Common myeloid progenitor, CD34-positive (primary cell): ENCODE measurements around the gene ELK4.
A peak's percentile ranks its signal among the peaks of the same experiment; 100 is the strongest.

ENCODE experiments used
- CTCF ChIA-PET: fragments of 350-600 bp; sonication (Branson Sonifier 250); formaldehyde crosslinking; loops from one replicate; lab custom pipeline; 2021; ENCODE audit warnings: antibody characterized with exemption; lab: Charles Lee
- POLR2A ChIA-PET: fragments of 350-600 bp; sonication (Branson Sonifier 250); formaldehyde crosslinking; loops from one replicate; lab custom pipeline; 2021; ENCODE audit warnings: antibody characterized with exemption; lab: Charles Lee
- DNase-seq, 3 donors: peaks; one replicate each; pipeline versions ENCODE4 v3.0.0 to v3.0.0-alpha.2; 2013
- H3K27ac ChIP-seq, 2 experiments: 1 replicate in 1 of 2; 2 replicates in 1 of 2; pipeline ENCODE4 v1.7.0; 2013; ENCODE audit warnings: inconsistent platforms in 2 of 2, low read length in 2 of 2, mild to moderate bottlenecking in 2 of 2, low read depth in 1 of 2, moderate library complexity in 1 of 2; ENCODE audit not compliant: severe bottlenecking in 2 of 2, insufficient read depth in 1 of 2, poor library complexity in 1 of 2
- H3K27me3 ChIP-seq, 5 experiments: replicated peaks in 2 of 5; 1 replicate in 3 of 5; 2 replicates in 2 of 5; pipeline versions ENCODE4 v1.6.1 to v1.7.0; 2013; ENCODE audit warnings: low read length in 4 of 5, mild to moderate bottlenecking in 2 of 5, moderate library complexity in 2 of 5, inconsistent platforms in 1 of 5; ENCODE audit not compliant: insufficient read depth in 5 of 5, control insufficient read depth in 4 of 5
- H3K36me3 ChIP-seq, 4 experiments: 1 replicate in 2 of 4; 2 replicates in 2 of 4; pipeline versions ENCODE4 v1.6.1 to v1.7.0; 2013; ENCODE audit warnings: low read length in 3 of 4, control low read depth in 1 of 4, mild to moderate bottlenecking in 1 of 4; ENCODE audit not compliant: control insufficient read depth in 4 of 4, insufficient read depth in 4 of 4
- H3K4me1 ChIP-seq, 4 experiments: 1 replicate in 3 of 4; 2 replicates in 1 of 4; pipeline versions ENCODE4 v1.6.1 to v1.7.1; 2013; ENCODE audit warnings: low read length in 3 of 4, mild to moderate bottlenecking in 3 of 4, control low read depth in 1 of 4, inconsistent platforms in 1 of 4, moderate library complexity in 1 of 4; ENCODE audit not compliant: control insufficient read depth in 4 of 4, insufficient read depth in 4 of 4; ENCODE audit errors: control extremely low read depth in 1 of 4
- H3K4me3 ChIP-seq, 7 experiments: 1 replicate in 4 of 7; 2 replicates in 3 of 7; pipeline versions ENCODE4 v1.5.1 to v1.7.0; 2013; ENCODE audit warnings: mild to moderate bottlenecking in 7 of 7, low read length in 6 of 7, moderate library complexity in 6 of 7, inconsistent platforms in 2 of 7, low read depth in 2 of 7, control low read depth in 1 of 7; ENCODE audit not compliant: insufficient read depth in 4 of 7, control insufficient read depth in 1 of 7; ENCODE audit errors: extremely low read depth in 1 of 7
- H3K9me3 ChIP-seq, 5 experiments: 1 replicate in 4 of 5; 2 replicates in 1 of 5; pipeline versions ENCODE4 v1.6.1 to v1.7.1; 2013; ENCODE audit warnings: low read length in 4 of 5, mild to moderate bottlenecking in 2 of 5, inconsistent platforms in 1 of 5, low read depth in 1 of 5, moderate library complexity in 1 of 5; ENCODE audit not compliant: control insufficient read depth in 4 of 5, insufficient read depth in 2 of 5; ENCODE audit errors: control extremely low read depth in 1 of 5
- WGBS: methylation state at CpG from one replicate; pipeline ENCODE4 v1.1.5; 2013; ENCODE audit not compliant: insufficient coverage; 5-methylcytosine and 5-hydroxymethylcytosine counted together

The ELK4 gene

DNA sequence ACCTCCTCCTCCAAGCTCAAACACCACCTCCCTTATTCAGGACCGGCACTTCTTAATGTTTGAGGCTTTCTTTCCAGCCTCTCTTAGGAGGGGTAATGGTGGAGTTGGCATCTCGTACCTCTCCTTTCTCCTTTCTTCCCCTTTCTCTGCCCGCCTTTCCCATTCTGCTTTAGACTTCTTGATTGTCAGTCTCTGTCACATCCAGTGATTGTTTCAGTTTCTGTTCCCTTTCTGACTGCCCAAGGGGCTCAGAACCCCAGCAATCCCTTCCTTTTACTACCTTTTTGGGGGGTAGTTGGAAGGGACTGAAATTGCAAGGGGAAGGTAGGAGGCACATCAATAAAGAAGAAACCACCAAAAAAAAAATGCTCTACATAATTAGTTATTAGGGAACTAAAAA is 5.6 kb downstream of the ELK4 start:
- peak; percentile 15 to 58 (median 51) for DNase-seq
- Histone ChIP-seq H3K36me3 (peaks cover 3 to 26% (median 11%) of the 10 kb centered on the region in 4 experiments), H3K4me3 (peak overlapping the region in 3 of 7 experiments; percentile 13 to 33 (median 29)), H3K27ac (peak overlapping the region in 1 of 2 experiments; percentile 7), H3K9me3 (no peaks in the 10 kb centered on the region), H3K27me3 (no peaks in the 10 kb centered on the region), H3K4me1 (peaks cover 8 to 28% (median 20%) of the 10 kb centered on the region in 4 experiments)
- CTCF ChIA-PET, result interaction anchor here (1.3 kb wide), 1 partner anchor 36 kb away, joined by 4 read pairs; no protein-coding TSS in a partner anchor
- POLR2A ChIA-PET, result no interaction called here
- no CpG with 5 or more reads among the region's 3 CpGs for WGBS

DNA sequence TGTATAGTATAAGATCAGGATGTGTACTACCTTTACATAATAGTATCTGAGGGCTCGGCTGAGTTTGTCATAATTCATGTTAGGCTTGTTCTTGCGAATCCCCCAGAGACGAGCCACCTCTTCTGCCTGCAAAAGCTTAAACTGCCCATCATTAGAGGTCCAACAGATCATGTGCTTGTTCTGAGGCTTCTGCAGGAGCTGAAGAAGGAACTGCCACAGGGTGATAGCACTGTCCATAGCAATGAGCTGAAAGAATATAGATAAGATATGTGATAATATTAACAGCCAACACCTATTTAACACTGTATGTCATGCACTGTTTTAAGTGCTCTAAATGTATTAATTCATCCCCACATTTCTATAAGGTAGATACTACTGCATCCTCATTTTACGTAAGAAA is 8.2 kb downstream of the ELK4 start:
- POLR2A ChIA-PET, result no interaction called here
- DNase-seq, result no peak
- no peaks in the 10 kb centered on the region for H3K9me3 ChIP-seq
- CTCF ChIA-PET, result interaction anchor here (1.0 to 3.7 kb wide), 4 partner anchors 9 to 35 kb away, joined by 3 to 12 read pairs (median 6); partner anchors contain the start of gene ELK4
- no peak overlapping the region for H3K27ac ChIP-seq
- H3K36me3 ChIP-seq, result peaks cover 9 to 46% (median 25%) of the 10 kb centered on the region in 4 experiments
- no peak overlapping the region for H3K4me3 ChIP-seq
- no peaks in the 10 kb centered on the region for H3K27me3 ChIP-seq
- peaks cover 0 to 14% (median 5%) of the 10 kb centered on the region in 4 experiments for H3K4me1 ChIP-seq
- WGBS, result 100% methylated on average over 1 of the region's 4 CpGs

DNA sequence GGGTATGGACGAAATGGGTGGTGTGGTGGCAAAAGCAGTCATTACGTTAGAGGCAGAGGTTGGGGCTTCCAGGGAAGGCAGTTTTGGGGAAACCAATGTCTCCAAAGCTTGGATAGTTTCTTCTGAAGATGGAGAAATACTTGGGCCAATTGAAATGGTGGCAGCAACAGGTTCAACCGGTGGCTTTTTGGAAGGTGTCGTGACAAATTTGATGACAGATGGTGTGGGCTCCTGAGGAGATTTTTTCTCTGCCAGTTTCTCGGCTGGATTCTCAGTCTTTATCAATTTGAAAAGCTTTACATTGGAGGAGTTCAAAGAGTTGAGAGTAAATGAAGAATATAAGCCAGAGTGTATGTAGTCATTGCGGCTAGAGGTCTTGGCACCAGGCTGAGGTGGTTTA is 11.5 kb downstream of the ELK4 start:
- Histone ChIP-seq H3K9me3 (no peaks in the 10 kb centered on the region), H3K4me3 (no peak overlapping the region), H3K4me1 (no peaks in the 10 kb centered on the region), H3K36me3 (peaks cover 19 to 68% (median 44%) of the 10 kb centered on the region in 4 experiments), H3K27me3 (no peaks in the 10 kb centered on the region), H3K27ac (no peak overlapping the region)
- 90% methylated on average over 5 of the region's 6 CpGs for WGBS
- no peak for DNase-seq
- POLR2A ChIA-PET, result no interaction called here
- CTCF ChIA-PET, result no interaction called here

DNA sequence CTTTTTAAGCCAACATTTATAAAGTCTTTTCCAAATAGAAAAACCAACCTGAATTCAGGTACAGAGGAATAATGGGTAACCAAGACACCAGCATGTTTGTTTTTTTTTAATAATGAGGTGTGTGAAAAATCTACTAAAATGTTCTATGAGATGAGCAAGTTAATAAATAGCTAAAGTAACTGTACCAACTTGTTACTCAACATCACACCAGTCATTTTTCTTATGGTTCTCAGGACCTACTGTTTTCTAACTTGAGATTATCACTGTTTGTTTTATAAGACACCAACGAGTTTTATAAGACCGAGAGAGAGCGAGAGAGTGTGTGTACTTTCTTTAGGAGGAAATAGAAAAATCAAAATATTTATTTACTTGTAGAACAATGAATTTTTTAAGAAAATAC is 12.4 kb downstream of the ELK4 start:
- Histone ChIP-seq H3K36me3 (peaks cover 19 to 75% (median 49%) of the 10 kb centered on the region in 4 experiments), H3K4me1 (no peaks in the 10 kb centered on the region), H3K27me3 (no peaks in the 10 kb centered on the region), H3K9me3 (no peaks in the 10 kb centered on the region), H3K27ac (no peak overlapping the region), H3K4me3 (no peak overlapping the region)
- no peak for DNase-seq
- no CpG with 5 or more reads among the region's 3 CpGs for WGBS
- CTCF ChIA-PET, result no interaction called here
- POLR2A ChIA-PET, result no interaction called here

DNA sequence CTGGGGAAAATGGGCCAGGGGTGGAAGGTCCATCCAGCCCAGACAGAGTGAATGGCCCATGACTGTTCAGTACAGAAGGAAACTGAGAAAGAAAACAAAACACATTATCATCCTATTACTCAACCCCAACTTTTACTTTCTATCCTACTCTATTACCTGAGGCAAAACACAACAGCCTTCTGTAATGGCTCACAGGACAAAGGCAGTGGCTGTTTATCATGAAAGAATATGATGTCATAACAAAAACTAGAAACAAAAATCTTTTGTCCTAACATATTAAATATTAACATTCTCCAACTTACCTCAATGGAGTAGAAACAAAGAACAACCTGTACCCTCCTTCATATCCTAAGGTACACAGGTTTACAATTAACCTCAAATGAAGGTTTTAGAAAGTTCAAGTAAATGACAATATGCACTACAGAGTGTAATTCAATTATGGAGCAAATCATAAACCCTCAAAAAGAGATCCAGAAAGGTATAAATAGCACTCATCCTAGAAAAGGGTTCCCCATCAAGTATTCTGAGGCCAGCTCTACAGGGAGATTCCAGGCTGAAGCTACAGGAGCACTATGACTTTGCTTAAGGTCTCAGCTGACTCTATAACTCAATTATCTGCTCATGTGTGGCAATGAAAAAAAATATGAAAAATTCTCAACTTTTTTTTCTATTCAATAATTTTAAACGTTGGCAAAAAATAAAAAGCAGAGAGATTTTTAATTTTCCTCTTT is 15.1 kb downstream of the ELK4 start:
- Histone ChIP-seq H3K4me3 (no peak overlapping the region), H3K36me3 (peaks cover 22 to 80% (median 50%) of the 10 kb centered on the region in 4 experiments), H3K27me3 (no peaks in the 10 kb centered on the region), H3K27ac (no peak overlapping the region), H3K9me3 (no peaks in the 10 kb centered on the region), H3K4me1 (no peaks in the 10 kb centered on the region)
- ChIA-PET POLR2A (no interaction called here), CTCF (interaction anchor here (1.4 to 2.0 kb wide), 3 partner anchors 13 to 25 kb away, joined by 3 to 12 read pairs (median 6); no protein-coding TSS in a partner anchor)
- no peak for DNase-seq
- no CpG with 5 or more reads among the region's 1 CpG for WGBS

DNA sequence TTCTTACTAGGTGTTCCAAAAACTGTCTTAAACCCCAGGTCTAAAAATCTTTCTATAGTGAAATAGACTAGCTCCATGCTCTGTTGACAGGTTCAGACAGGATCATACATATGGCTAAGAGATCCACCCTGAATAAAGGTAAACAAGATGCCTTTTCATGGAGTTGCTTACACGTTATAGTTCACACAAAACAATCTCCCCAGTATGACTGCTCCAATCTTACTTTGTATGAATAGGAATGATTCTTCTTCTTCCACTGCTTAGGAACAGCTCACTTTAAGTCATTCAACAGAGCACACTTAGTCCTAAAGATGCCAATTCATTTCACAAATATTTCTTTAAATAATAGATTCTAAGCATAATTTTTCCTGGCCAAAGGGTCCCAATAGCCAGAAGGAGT is 16.0 kb downstream of the ELK4 start:
- Histone ChIP-seq H3K4me1 (peaks cover 0 to 9% (median under 1%) of the 10 kb centered on the region in 4 experiments), H3K9me3 (no peaks in the 10 kb centered on the region), H3K27ac (no peak overlapping the region), H3K27me3 (no peaks in the 10 kb centered on the region), H3K36me3 (peaks cover 24 to 81% (median 54%) of the 10 kb centered on the region in 4 experiments), H3K4me3 (no peak overlapping the region)
- ChIA-PET POLR2A (no interaction called here), CTCF (interaction anchor here (1.4 to 1.6 kb wide), 2 partner anchors 14 to 24 kb away, joined by 3 to 6 read pairs; no protein-coding TSS in a partner anchor)
- DNase-seq, result no peak
- no CpG with 5 or more reads among the region's 1 CpG for WGBS

DNA sequence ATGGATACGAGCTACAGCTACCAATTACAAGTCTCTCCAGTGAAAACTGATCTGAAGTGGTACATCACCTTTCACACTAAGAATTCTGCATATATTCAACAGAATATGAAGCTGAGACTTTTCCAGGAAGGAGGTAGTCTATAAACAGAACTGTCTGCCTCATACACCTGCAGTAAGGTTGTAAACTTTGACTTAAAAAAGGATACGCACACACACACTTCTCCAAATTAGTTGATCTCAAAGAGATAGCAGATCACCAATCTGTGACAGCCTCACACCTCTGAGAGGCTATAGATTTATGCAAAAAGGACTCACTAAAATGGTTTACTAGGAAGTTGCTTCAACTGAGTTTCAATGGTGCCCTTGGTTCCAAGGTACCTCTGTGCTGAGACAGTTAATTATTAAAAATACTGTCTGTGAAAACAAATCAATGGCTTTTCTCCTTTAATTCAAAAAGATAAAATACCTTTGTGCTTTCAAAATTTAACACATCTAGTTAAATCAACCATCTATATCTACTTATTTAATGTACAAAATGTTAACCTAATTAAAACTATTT is 17.9 kb downstream of the ELK4 start:
- H3K36me3 ChIP-seq, result peaks cover 20 to 71% (median 47%) of the 10 kb centered on the region in 4 experiments
- ChIA-PET CTCF (interaction anchor here (0.9 to 2.5 kb wide), 5 partner anchors 10 to 22 kb away, joined by 3 to 8 read pairs (median 5); no protein-coding TSS in a partner anchor), POLR2A (no interaction called here)
- H3K4me1 ChIP-seq, result peaks cover 0 to 12% (median under 1%) of the 10 kb centered on the region in 4 experiments
- H3K27ac ChIP-seq, result no peak overlapping the region
- WGBS, result 67% methylated on average over 1 of the region's 2 CpGs
- H3K4me3 ChIP-seq, result no peak overlapping the region
- DNase-seq, result no peak
- no peaks in the 10 kb centered on the region for H3K9me3 ChIP-seq
- no peaks in the 10 kb centered on the region for H3K27me3 ChIP-seq
